MM.1S (cell line): ENCODE results near the gene SNRNP70.

Source experiments
- DNase-seq: peaks from one replicate; pipeline ENCODE4 v3.0.0-alpha.2; 2015
- H2AFZ ChIP-seq: fragments of 300-600 bp; sonication (generic); 2 replicates; pipeline ENCODE4 v1.6.0; 2016; ENCODE audit warnings: antibody characterized with exemption, low read length
- H3F3A ChIP-seq: fragments of 300-600 bp; sonication (generic); 2 replicates; pipeline ENCODE4 v1.6.1; 2016; ENCODE audit warnings: mild to moderate bottlenecking, antibody characterized with exemption, low read length, moderate library complexity, mixed read lengths; ENCODE audit not compliant: insufficient read depth
- H3K27ac ChIP-seq: fragments of 300-600 bp; sonication (generic); 2 replicates; pipeline ENCODE4 v1.5.1; 2016; ENCODE audit warnings: mild to moderate bottlenecking, low read length
- H3K27me3 ChIP-seq: fragments of 300-600 bp; sonication (generic); replicated peaks from 2 replicates; pipeline ENCODE4 v1.6.0; 2016; ENCODE audit warnings: low read length; ENCODE audit not compliant: insufficient read depth
- H3K36me3 ChIP-seq: fragments of 300-600 bp; sonication (generic); replicated peaks from 2 replicates; pipeline ENCODE4 v1.6.1; 2016; ENCODE audit warnings: mild to moderate bottlenecking, low read length, mixed read lengths; ENCODE audit not compliant: insufficient read depth
- H3K4me1 ChIP-seq: fragments of 300-600 bp; sonication (generic); 2 replicates; pipeline ENCODE4 v1.6.1; 2016; ENCODE audit warnings: low read length, mixed read lengths
- H3K4me2 ChIP-seq: fragments of 300-600 bp; sonication (generic); 2 replicates; pipeline ENCODE4 v1.6.0; 2016; ENCODE audit warnings: low read depth, low read length
- H3K4me3 ChIP-seq: fragments of 300-600 bp; sonication (generic); 2 replicates; pipeline ENCODE4 v1.5.1; 2016; ENCODE audit warnings: low read length, mixed read lengths
- H3K79me2 ChIP-seq: fragments of 300-600 bp; sonication (generic); 2 replicates; pipeline ENCODE4 v1.6.1; 2016; ENCODE audit warnings: mixed run types, low read length, mixed read lengths
- H3K9ac ChIP-seq: fragments of 300-600 bp; sonication (generic); 2 replicates; pipeline ENCODE4 v1.6.1; 2016; ENCODE audit warnings: low read length, mixed read lengths
- H3K9me2 ChIP-seq: fragments of 300-600 bp; sonication (generic); replicated peaks from 2 replicates; pipeline ENCODE4 v1.6.1; 2016; ENCODE audit warnings: mild to moderate bottlenecking, low read length, mixed read lengths; ENCODE audit not compliant: insufficient read depth
- H3K9me3 ChIP-seq: fragments of 300-600 bp; sonication (generic); replicated peaks from 2 replicates; pipeline ENCODE4 v1.6.1; 2016; ENCODE audit warnings: mild to moderate bottlenecking, low read length, mixed read lengths; ENCODE audit not compliant: insufficient read depth
- H4K20me1 ChIP-seq: fragments of 300-600 bp; sonication (generic); 2 replicates; pipeline ENCODE4 v1.6.1; 2016; ENCODE audit warnings: mild to moderate bottlenecking, low read length, moderate library complexity, mixed read lengths; ENCODE audit not compliant: insufficient read depth
- EZH2 ChIP-seq: fragments of 300-600 bp; sonication (generic); optimal IDR thresholded peaks from 2 replicates; pipeline ENCODE3; 2017; ENCODE audit warnings: low read depth, mild to moderate bottlenecking, antibody characterized with exemption, low read length, mixed read lengths
- EZH2phosphoT487 ChIP-seq: fragments of 300-600 bp; sonication (generic); IDR thresholded peaks from 2 replicates; pipeline ENCODE4 v1.6.1; 2018; ENCODE audit warnings: antibody characterized with exemption, low read length
- TF ChIP-seq, protein P1 (sequence below): fragments of 300-600 bp; sonication (generic); IDR thresholded peaks from 2 replicates; pipeline ENCODE4 v1.5.1; 2016; ENCODE audit warnings: antibody characterized with exemption, low read length, mixed read lengths

SNRNP70 gene

DNA sequence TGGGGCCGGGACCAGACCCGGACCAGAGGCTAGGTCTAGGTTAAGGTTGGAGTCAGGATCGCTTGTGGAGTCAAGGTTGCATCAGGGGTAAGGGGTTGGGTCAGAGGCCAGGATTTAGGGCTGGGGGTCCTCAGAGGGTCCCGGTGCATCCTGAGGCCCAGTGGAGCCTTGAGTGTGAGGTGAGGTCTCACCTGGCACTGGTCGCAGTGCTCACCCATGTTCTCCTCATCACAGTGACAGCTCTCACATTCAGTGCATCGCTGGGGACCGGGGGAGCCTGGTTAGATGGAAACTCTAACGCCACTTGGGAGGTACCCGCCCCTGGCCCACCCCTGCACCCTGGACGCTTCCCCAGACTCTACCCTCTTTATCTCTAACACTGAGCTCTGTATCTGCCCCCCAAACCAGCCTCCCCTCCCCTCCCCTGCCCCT lies 66.9 kb downstream of the SNRNP70 start:
- Histone ChIP-seq H3K4me1 (peaks cover 5% of the 10 kb centered on the region; the same call in 1 of the 2 replicates), H3K4me2 (no peak overlapping the region)

DNA sequence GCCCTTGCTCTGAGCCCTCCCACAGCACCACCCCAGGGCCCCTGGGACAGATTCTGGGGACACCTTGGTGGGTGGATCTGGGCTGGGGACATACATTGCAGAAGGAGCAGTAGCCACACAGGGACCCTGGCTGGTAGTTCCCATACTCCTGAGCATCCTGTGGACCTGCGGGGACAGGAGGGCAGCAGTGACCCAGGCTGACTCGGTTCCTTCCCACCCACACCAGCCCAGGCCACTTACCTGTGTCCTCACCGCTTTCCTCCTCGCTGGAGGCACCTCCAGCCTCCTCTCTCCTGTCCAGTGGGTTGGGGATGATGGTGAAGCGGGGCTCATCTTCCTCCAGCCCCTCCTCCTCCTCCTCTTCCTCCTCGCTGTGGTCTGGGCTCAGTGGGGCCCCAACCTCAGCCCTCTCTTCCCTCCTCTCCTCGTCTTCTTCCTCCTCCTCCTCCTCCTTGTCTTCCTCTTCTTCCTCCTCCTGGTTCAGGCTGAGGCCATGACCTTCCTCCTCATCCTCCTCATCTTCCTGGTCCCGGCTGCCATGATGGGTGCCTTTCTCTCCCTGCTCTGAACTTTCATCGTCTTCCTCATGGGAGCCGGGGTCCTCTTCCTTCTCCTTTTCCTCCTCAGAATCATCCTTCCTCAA lies 68.0 kb downstream of the SNRNP70 start:
- Histone ChIP-seq H3K27me3 (peaks cover 65% of the 10 kb centered on the region), H3K27ac (no peak overlapping the region), H3F3A (no peaks in the 10 kb centered on the region), H3K4me3 (no peak overlapping the region), H3K4me1 (peaks cover 5% of the 10 kb centered on the region; the same call in 1 of the 2 replicates), H3K79me2 (no peaks in the 10 kb centered on the region), H2AFZ (no peak overlapping the region), H4K20me1 (no peaks in the 10 kb centered on the region), H3K9me2 (no peaks in the 10 kb centered on the region), H3K9ac (no peak overlapping the region), H3K9me3 (no peaks in the 10 kb centered on the region), H3K4me2 (no peak overlapping the region), H3K36me3 (no peaks in the 10 kb centered on the region)
- TF ChIP-seq, protein P1, sequence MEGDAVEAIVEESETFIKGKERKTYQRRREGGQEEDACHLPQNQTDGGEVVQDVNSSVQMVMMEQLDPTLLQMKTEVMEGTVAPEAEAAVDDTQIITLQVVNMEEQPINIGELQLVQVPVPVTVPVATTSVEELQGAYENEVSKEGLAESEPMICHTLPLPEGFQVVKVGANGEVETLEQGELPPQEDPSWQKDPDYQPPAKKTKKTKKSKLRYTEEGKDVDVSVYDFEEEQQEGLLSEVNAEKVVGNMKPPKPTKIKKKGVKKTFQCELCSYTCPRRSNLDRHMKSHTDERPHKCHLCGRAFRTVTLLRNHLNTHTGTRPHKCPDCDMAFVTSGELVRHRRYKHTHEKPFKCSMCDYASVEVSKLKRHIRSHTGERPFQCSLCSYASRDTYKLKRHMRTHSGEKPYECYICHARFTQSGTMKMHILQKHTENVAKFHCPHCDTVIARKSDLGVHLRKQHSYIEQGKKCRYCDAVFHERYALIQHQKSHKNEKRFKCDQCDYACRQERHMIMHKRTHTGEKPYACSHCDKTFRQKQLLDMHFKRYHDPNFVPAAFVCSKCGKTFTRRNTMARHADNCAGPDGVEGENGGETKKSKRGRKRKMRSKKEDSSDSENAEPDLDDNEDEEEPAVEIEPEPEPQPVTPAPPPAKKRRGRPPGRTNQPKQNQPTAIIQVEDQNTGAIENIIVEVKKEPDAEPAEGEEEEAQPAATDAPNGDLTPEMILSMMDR, result no peak
- TF ChIP-seq EZH2phosphoT487 (no peak), EZH2 (no peak)
- no peak for DNase-seq

More for the DNA sequence above, 66.9 kb downstream of the SNRNP70 start:
- Histone ChIP-seq H3K9me3 (no peaks in the 10 kb centered on the region), H3F3A (no peaks in the 10 kb centered on the region), H3K9ac (no peak overlapping the region), H3K79me2 (no peaks in the 10 kb centered on the region), H3K36me3 (no peaks in the 10 kb centered on the region), H3K9me2 (no peaks in the 10 kb centered on the region), H3K27ac (no peak overlapping the region), H4K20me1 (no peaks in the 10 kb centered on the region), H3K27me3 (peaks cover 64% of the 10 kb centered on the region), H2AFZ (no peak overlapping the region), H3K4me3 (no peak overlapping the region)
- DNase-seq, result no peak
- TF ChIP-seq EZH2phosphoT487 (no peak), EZH2 (no peak)
- TF ChIP-seq, protein P1, result no peak

DNA sequence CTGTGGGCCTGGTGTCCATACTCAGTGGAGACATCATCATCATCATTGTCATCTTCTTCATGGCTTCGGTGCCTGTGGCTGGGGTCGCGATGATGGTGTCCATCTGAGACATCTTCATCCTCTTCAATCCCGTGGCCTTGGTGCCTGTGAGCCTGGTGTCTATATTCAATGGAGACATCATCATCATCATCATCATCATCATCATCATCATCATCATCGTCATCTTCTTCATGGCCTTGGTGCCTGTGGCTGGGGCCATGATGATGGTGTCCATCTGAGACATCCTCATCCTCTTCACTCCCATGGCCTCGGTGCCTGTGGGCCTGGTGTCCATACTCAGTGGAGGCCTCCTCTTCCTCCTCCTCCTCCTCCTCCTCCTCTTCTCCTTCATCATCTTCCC lies 69.0 kb downstream of the SNRNP70 start:
- H3K79me2 ChIP-seq, result no peaks in the 10 kb centered on the region
- no peaks in the 10 kb centered on the region for H3K9me3 ChIP-seq
- peaks cover 63% of the 10 kb centered on the region for H3K27me3 ChIP-seq
- no peak overlapping the region for H3K4me2 ChIP-seq
- no peaks in the 10 kb centered on the region for H3F3A ChIP-seq
- no peak overlapping the region for H3K4me3 ChIP-seq
- H3K36me3 ChIP-seq, result no peaks in the 10 kb centered on the region
- H3K9me2 ChIP-seq, result no peaks in the 10 kb centered on the region
- TF ChIP-seq, protein P1, result no peak
- no peak for TF ChIP-seq EZH2phosphoT487
- TF ChIP-seq EZH2, result no peak
- H4K20me1 ChIP-seq, result no peaks in the 10 kb centered on the region
- H2AFZ ChIP-seq, result no peak overlapping the region
- H3K27ac ChIP-seq, result no peak overlapping the region
- H3K4me1 ChIP-seq, result peaks cover 5% of the 10 kb centered on the region; the same call in 1 of the 2 replicates
- no peak for DNase-seq
- no peak overlapping the region for H3K9ac ChIP-seq
